HCT116 (cell line): ENCODE results near the gene SHISA4. TPM values are rescaled to one million over a fixed set of nuclear protein-coding genes. Genes with fewer than 3 reads are reported as not detected.

ENCODE experiments used
- ATAC-seq: fragments of 200-7000 bp; cut with Tn5 transposase; 2 replicates; pipeline ENCODE4 v1.9.1; 2020; ENCODE audit warnings: mild to moderate bottlenecking, moderate library complexity
- BruUV-seq: library from RNA; stranded (reverse); fragments of 400-500 nt; replicated peaks from 2 replicates; lab custom pipeline; 2021; lab: Mats Ljungman, UMichigan
- CTCF ChIA-PET: fragments of 300-600 bp; sonication (Branson Sonifier 250); formaldehyde crosslinking; loops from one replicate; lab custom pipeline; 2021; ENCODE audit warnings: antibody characterized with exemption; lab: Charles Lee
- POLR2A ChIA-PET: fragments of 300-600, 350-600 bp; sonication (Branson Sonifier 250); formaldehyde crosslinking; loops from one replicate; lab custom pipeline; 2021; ENCODE audit warnings: antibody characterized with exemption; lab: Charles Lee
- RAD21 ChIA-PET, 2 experiments: fragments of 300-600 bp; sonication (Branson Sonifier 250); formaldehyde crosslinking; loops; one replicate each; lab custom pipeline; 2023; ENCODE audit warnings: low total read pairs in 2 of 2; ENCODE audit not compliant: uncharacterized antibody in 2 of 2, unreplicated experiment in 2 of 2, low non-redundant PET in 1 of 2; lab: Charles Lee
- DNase-seq: peaks from one replicate; pipeline ENCODE4 v3.0.0-alpha.2; 2010; ENCODE audit warnings: low read depth, low spot score
- H2AFZ ChIP-seq: fragments of 200-600 bp; shearing (Covaris generic), sonication (generic); 2 replicates; pipeline ENCODE4 v1.6.1; 2017; ENCODE audit warnings: low read depth, mixed run types, mixed read lengths, antibody characterized with exemption, low read length; ENCODE audit not compliant: poor library complexity, severe bottlenecking
- H3K27ac ChIP-seq: 2 replicates; pipeline ENCODE4 v1.5.1; 2012; ENCODE audit warnings: low read depth, low read length
- H3K27me3 ChIP-seq: fragments of 200-600 bp; sonication (generic); 2 replicates; pipeline ENCODE4 v1.6.1; 2016; ENCODE audit warnings: mixed run types, low read length, mixed read lengths; ENCODE audit not compliant: insufficient read depth
- H3K36me3 ChIP-seq, 2 experiments: fragments of 200-500 bp in 1 of 2; fragments of 200-600 bp in 1 of 2; sonication (Bioruptor generic) in 1 of 2; sonication (generic) in 1 of 2; 2 replicates each; pipeline versions ENCODE4 v1.5.1 to v1.6.1; 2014 to 2016; ENCODE audit warnings: low read length in 2 of 2, inconsistent platforms in 1 of 2, mixed read lengths in 1 of 2, mixed run types in 1 of 2; ENCODE audit not compliant: insufficient read depth in 2 of 2, control insufficient read depth in 1 of 2
- H3K4me1 ChIP-seq, 2 experiments: fragments of 200-600 bp in 1 of 2; sonication (generic) in 1 of 2; 2 replicates each; pipeline versions ENCODE4 v1.5.1 to v1.6.1; 2012 to 2017; ENCODE audit warnings: low read length in 2 of 2, inconsistent platforms in 1 of 2, mild to moderate bottlenecking in 1 of 2, mixed read lengths in 1 of 2, mixed run types in 1 of 2, moderate library complexity in 1 of 2; ENCODE audit not compliant: insufficient read depth in 2 of 2, control insufficient read depth in 1 of 2
- H3K4me2 ChIP-seq: fragments of 200-600 bp; sonication (generic); 2 replicates; pipeline ENCODE4 v1.6.1; 2017; ENCODE audit warnings: mixed run types, low read length, mixed read lengths
- H3K4me3 ChIP-seq, 2 experiments: fragments of 200-600 bp in 1 of 2; sonication (generic) in 1 of 2; replicated peaks in 1 of 2; 2 replicates each; pipeline ENCODE4 v1.5.1; 2011 to 2016; ENCODE audit warnings: low read length in 2 of 2, control low read depth in 1 of 2, low read depth in 1 of 2, mild to moderate bottlenecking in 1 of 2, mixed read lengths in 1 of 2, mixed run types in 1 of 2
- H3K79me2 ChIP-seq: fragments of 200-600 bp; sonication (generic); 2 replicates; pipeline ENCODE4 v1.6.1; 2017; ENCODE audit warnings: mild to moderate bottlenecking, mixed run types, low read length, moderate library complexity, mixed read lengths; ENCODE audit not compliant: insufficient read depth
- H3K9ac ChIP-seq: fragments of 200-600 bp; sonication (generic); 2 replicates; pipeline ENCODE4 v1.6.1; 2016; ENCODE audit warnings: low read length, mixed read lengths
- H3K9me2 ChIP-seq: fragments of 200-600 bp; sonication (generic), shearing (Covaris generic); 2 replicates; pipeline ENCODE4 v1.6.1; 2017; ENCODE audit warnings: mixed run types, mild to moderate bottlenecking, moderate library complexity; ENCODE audit not compliant: insufficient read depth
- H3K9me3 ChIP-seq, 2 experiments: fragments of 200-500 bp in 1 of 2; fragments of 200-600 bp in 1 of 2; sonication (Bioruptor generic) in 1 of 2; sonication (generic) in 1 of 2; 2 replicates each; pipeline ENCODE4 v1.6.1; 2014 to 2017; ENCODE audit warnings: low read length in 2 of 2, mixed read lengths in 2 of 2, inconsistent platforms in 1 of 2, low read depth in 1 of 2, mild to moderate bottlenecking in 1 of 2, mixed run types in 1 of 2, moderate library complexity in 1 of 2; ENCODE audit not compliant: control insufficient read depth in 1 of 2, insufficient read depth in 1 of 2
- H4K20me1 ChIP-seq: fragments of 200-600 bp; sonication (generic), shearing (Covaris generic); 2 replicates; pipeline ENCODE4 v1.6.1; 2017; ENCODE audit warnings: mixed run types, mild to moderate bottlenecking, moderate library complexity; ENCODE audit not compliant: insufficient read depth
- ATF3 ChIP-seq: IDR thresholded peaks from 2 replicates; pipeline ENCODE4 v1.6.1; 2012
- EZH2 ChIP-seq: fragments of 200-600 bp; sonication (generic); IDR thresholded peaks from 2 replicates; pipeline ENCODE4 v1.6.1; 2017; ENCODE audit warnings: antibody characterized with exemption, mixed run types
- POLR2A ChIP-seq: IDR thresholded peaks from 2 replicates; pipeline ENCODE4 v1.7.0; 2011; ENCODE audit warnings: borderline replicate concordance; ENCODE audit not compliant: insufficient read depth, insufficient read length; ENCODE audit errors: extremely low read depth
- RAD21 ChIP-seq: IDR thresholded peaks from 2 replicates; pipeline ENCODE4 v1.6.1; 2012; ENCODE audit warnings: low read depth, mild to moderate bottlenecking
- SP1 ChIP-seq: IDR thresholded peaks from 2 replicates; pipeline ENCODE4 v1.6.1; 2012; ENCODE audit warnings: low read depth
- TCF7L2 ChIP-seq: IDR thresholded peaks from 2 replicates; pipeline ENCODE4 v1.7.0; 2011; ENCODE audit warnings: borderline replicate concordance, inconsistent platforms; ENCODE audit not compliant: insufficient read depth, insufficient read length; ENCODE audit errors: extremely low read depth
- ZNF274 ChIP-seq: fragments of 200-500 bp; sonication (Bioruptor generic); IDR thresholded peaks from 2 replicates; pipeline ENCODE4 v1.6.1; 2014; ENCODE audit warnings: mild to moderate bottlenecking, low read depth, low read length, inconsistent platforms
- intact Hi-C: fragments of 100-400 bp; cut with micrococcal nuclease; formaldehyde crosslinking; loops from 2 replicates; pipeline ENCODE4 v1.10.0; 2022
- total RNA-seq: library from RNA; stranded (reverse); gene quantifications from one replicate; pipeline ENCODE4 v1.2.1, GENCODE V29; 2021; ENCODE audit not compliant: unreplicated experiment
- TF ChIP-seq, protein P1 (sequence below): IDR thresholded peaks from 2 replicates; pipeline ENCODE4 v1.6.1; 2011; ENCODE audit warnings: mild to moderate bottlenecking, low read length, moderate library complexity; ENCODE audit not compliant: insufficient replicate concordance; ENCODE audit errors: extremely low read depth
- TF ChIP-seq, protein P2 (sequence below): IDR thresholded peaks from 2 replicates; pipeline ENCODE4 v1.6.1; 2012; ENCODE audit warnings: low read depth

SHISA4 gene
- total RNA-seq, 1 experiment from 2014 or later = 15.2 TPM

GRCh38 chr1:201889090-201889968 is 631 bp downstream of the SHISA4 start:
- Histone ChIP-seq H3K4me2 (peak overlapping the region; percentile 98), H3K4me3 (peak overlapping the region; percentile 63 to 71), H3K27ac (peak overlapping the region; percentile 47; the same call in 1 of the 2 replicates), H2AFZ (peak overlapping the region; percentile 67), H3K36me3 (no peaks in the 10 kb centered on the region), H3K27me3 (no peaks in the 10 kb centered on the region), H3K79me2 (no peaks in the 10 kb centered on the region), H4K20me1 (no peaks in the 10 kb centered on the region), H3K9ac (peak overlapping the region; percentile 64), H3K4me1 (peaks cover 28 to 39% of the 10 kb centered on the region in 2 experiments), H3K9me3 (no peaks in the 10 kb centered on the region), H3K9me2 (no peaks in the 10 kb centered on the region)
- ATAC-seq = no peak
- TF ChIP-seq, protein P1, sequence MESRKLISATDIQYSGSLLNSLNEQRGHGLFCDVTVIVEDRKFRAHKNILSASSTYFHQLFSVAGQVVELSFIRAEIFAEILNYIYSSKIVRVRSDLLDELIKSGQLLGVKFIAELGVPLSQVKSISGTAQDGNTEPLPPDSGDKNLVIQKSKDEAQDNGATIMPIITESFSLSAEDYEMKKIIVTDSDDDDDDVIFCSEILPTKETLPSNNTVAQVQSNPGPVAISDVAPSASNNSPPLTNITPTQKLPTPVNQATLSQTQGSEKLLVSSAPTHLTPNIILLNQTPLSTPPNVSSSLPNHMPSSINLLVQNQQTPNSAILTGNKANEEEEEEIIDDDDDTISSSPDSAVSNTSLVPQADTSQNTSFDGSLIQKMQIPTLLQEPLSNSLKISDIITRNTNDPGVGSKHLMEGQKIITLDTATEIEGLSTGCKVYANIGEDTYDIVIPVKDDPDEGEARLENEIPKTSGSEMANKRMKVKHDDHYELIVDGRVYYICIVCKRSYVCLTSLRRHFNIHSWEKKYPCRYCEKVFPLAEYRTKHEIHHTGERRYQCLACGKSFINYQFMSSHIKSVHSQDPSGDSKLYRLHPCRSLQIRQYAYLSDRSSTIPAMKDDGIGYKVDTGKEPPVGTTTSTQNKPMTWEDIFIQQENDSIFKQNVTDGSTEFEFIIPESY = no peak
- TF ChIP-seq EZH2 (no peak), ZNF274 (no peak), SP1 (no peak)
- POLR2A ChIA-PET = interaction anchor here (1.3 kb wide), 1 partner anchor 121 kb away, joined by 3 read pairs; the partner anchor contains the start of gene ELF3
- intact Hi-C loops = loop anchor here (5.0 kb wide), 1 partner anchor 233 kb away; the partner anchor contains the start of gene GPR37L1
- RAD21 ChIA-PET = no interaction called here
- no peak for DNase-seq
- TSS peak; percentile 33 for BruUV-seq
- CTCF ChIA-PET = no interaction called here

DNA sequence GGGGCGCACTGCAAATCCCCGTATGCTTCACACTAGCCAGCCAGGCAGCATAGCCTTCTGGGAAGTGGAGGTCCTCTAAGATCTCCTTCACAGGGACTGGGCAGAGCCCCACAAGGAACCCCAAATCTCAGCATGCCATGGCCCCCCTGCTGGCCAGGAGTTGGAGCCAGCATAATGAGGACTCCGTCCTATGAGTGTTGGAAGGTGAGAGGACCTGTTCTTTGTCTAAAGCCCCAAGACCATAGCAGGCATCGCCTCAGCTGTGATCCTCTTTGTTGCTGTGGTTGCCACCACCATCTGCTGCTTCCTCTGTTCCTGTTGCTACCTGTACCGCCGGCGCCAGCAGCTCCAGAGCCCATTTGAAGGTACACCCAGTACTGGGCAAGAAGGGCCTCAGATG is 1.5 kb downstream of the SHISA4 start:
- H3K4me3 ChIP-seq = no peak overlapping the region
- no peaks in the 10 kb centered on the region for H4K20me1 ChIP-seq
- no peak overlapping the region for H3K4me2 ChIP-seq
- no TSS peak for BruUV-seq
- no peaks in the 10 kb centered on the region for H3K79me2 ChIP-seq
- no peaks in the 10 kb centered on the region for H3K9me3 ChIP-seq
- ATAC-seq (no peak), DNase-seq (no peak)
- no peak overlapping the region for H3K9ac ChIP-seq
- intact Hi-C loops = no loop called here
- H3K36me3 ChIP-seq = no peaks in the 10 kb centered on the region
- H3K27me3 ChIP-seq = no peaks in the 10 kb centered on the region
- POLR2A ChIA-PET = interaction anchor here (1.3 kb wide), 1 partner anchor 120 kb away, joined by 3 read pairs; the partner anchor contains the start of gene ELF3
- RAD21 ChIA-PET = no interaction called here
- CTCF ChIA-PET = no interaction called here
- no peak overlapping the region for H2AFZ ChIP-seq
- peaks cover 19 to 30% of the 10 kb centered on the region in 2 experiments for H3K4me1 ChIP-seq
- H3K9me2 ChIP-seq = no peaks in the 10 kb centered on the region
- no peak overlapping the region for H3K27ac ChIP-seq
- TF ChIP-seq, protein P2, sequence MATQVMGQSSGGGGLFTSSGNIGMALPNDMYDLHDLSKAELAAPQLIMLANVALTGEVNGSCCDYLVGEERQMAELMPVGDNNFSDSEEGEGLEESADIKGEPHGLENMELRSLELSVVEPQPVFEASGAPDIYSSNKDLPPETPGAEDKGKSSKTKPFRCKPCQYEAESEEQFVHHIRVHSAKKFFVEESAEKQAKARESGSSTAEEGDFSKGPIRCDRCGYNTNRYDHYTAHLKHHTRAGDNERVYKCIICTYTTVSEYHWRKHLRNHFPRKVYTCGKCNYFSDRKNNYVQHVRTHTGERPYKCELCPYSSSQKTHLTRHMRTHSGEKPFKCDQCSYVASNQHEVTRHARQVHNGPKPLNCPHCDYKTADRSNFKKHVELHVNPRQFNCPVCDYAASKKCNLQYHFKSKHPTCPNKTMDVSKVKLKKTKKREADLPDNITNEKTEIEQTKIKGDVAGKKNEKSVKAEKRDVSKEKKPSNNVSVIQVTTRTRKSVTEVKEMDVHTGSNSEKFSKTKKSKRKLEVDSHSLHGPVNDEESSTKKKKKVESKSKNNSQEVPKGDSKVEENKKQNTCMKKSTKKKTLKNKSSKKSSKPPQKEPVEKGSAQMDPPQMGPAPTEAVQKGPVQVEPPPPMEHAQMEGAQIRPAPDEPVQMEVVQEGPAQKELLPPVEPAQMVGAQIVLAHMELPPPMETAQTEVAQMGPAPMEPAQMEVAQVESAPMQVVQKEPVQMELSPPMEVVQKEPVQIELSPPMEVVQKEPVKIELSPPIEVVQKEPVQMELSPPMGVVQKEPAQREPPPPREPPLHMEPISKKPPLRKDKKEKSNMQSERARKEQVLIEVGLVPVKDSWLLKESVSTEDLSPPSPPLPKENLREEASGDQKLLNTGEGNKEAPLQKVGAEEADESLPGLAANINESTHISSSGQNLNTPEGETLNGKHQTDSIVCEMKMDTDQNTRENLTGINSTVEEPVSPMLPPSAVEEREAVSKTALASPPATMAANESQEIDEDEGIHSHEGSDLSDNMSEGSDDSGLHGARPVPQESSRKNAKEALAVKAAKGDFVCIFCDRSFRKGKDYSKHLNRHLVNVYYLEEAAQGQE = no peak
- TF ChIP-seq SP1 (no peak), POLR2A (no peak), TCF7L2 (no peak), RAD21 (no peak), ATF3 (no peak)
